ENCODE data around the gene REEP3.

GRCh38 chr10:63562391-63562790 lies 41.2 kb downstream of the REEP3 start:
- TF ChIP-seq CTCF (IDR thresholded peaks at IDR 0.05; ENCODE audit: control extremely low read depth in 1 of 3, insufficient read depth in 1 of 3, low read depth in 1 of 3, low read length in 3 of 3) (no peak), POLR2AphosphoS5 (IDR thresholded peaks at IDR 0.05; ENCODE audit: low read depth, low read length) (no peak), EP300 (IDR thresholded peaks at IDR 0.05; ENCODE audit: borderline replicate concordance in 1 of 2, low read depth in 2 of 2, low read length in 2 of 2) (no peak), CHD7 (IDR thresholded peaks at IDR 0.05; ENCODE audit: insufficient replicate concordance, low read length) (no peak), POLR2A (IDR thresholded peaks at IDR 0.05; ENCODE audit: control extremely low read depth in 1 of 2, low read depth in 2 of 2, low read length in 2 of 2) (no peak), CBX8 (IDR thresholded peaks at IDR 0.05; ENCODE audit: borderline replicate concordance, low read depth, low read length) (no peak), RFX5 (IDR thresholded peaks at IDR 0.05; ENCODE audit: borderline replicate concordance, low read depth, low read length) (no peak), GTF2F1 (IDR thresholded peaks at IDR 0.05; ENCODE audit: borderline replicate concordance, low read depth, low read length) (no peak), TAF1 (IDR thresholded peaks at IDR 0.05; ENCODE audit: low read depth, low read length) (no peak), MAX (IDR thresholded peaks at IDR 0.05) (no peak), ZNF274 (IDR thresholded peaks at IDR 0.05; ENCODE audit: borderline replicate concordance, extremely low read depth, low read length) (no peak), USF2 (IDR thresholded peaks at IDR 0.05; ENCODE audit: low read length) (no peak), JUN (IDR thresholded peaks at IDR 0.05; ENCODE audit: low read depth, low read length) (no peak), CHD1 (IDR thresholded peaks at IDR 0.05; ENCODE audit: low read depth, low read length) (no peak)

Data from H1 (cell line).